ENCODE results near the gene RNU1-4.
"Not testable (repeated sequence)": the region's sequence is repeated elsewhere in the genome, so short reads cannot be mapped to it uniquely, and the experiment has no call there.

RNU1-4 gene

GRCh38 chr1:16784955-16785354, 44.6 kb downstream of the RNU1-4 start:
- no CpG with 5 or more reads among the region's 2 CpGs for WGBS (ENCODE audit: insufficient coverage, insufficient read length)
- not testable (repeated sequence) for H3K36me3 ChIP-seq (ENCODE audit: control insufficient read depth, insufficient read depth, low read length); H3K4me1 ChIP-seq (ENCODE audit: control insufficient read depth, insufficient read depth, low read length)

GRCh38 chr1:16786362-16786761, 46.0 kb downstream of the RNU1-4 start:
- not testable (repeated sequence) for DNase-seq (ENCODE audit: low read depth, low spot score); H3K4me1 ChIP-seq (ENCODE audit: control insufficient read depth, insufficient read depth, low read length); H3K27me3 ChIP-seq (ENCODE audit: control insufficient read depth, insufficient read depth, low read length); H3K4me3 ChIP-seq (ENCODE audit: low read length); H3K9me3 ChIP-seq (ENCODE audit: control insufficient read depth, insufficient read depth, low read length); H3K27ac ChIP-seq (ENCODE audit: low read length); H3K36me3 ChIP-seq (ENCODE audit: control insufficient read depth, insufficient read depth, low read length)
- WGBS (ENCODE audit: insufficient coverage, insufficient read length) = no CpG with 5 or more reads among the region's 4 CpGs

More at GRCh38 chr1:16784955-16785354, 44.6 kb downstream of the RNU1-4 start:
- not testable (repeated sequence) for H3K4me3 ChIP-seq (ENCODE audit: low read length); DNase-seq (ENCODE audit: low read depth, low spot score); H3K27me3 ChIP-seq (ENCODE audit: control insufficient read depth, insufficient read depth, low read length); H3K27ac ChIP-seq (ENCODE audit: low read length); H3K9me3 ChIP-seq (ENCODE audit: control insufficient read depth, insufficient read depth, low read length)

- not testable (repeated sequence) for H3K27ac ChIP-seq (ENCODE audit: low read length); H3K27me3 ChIP-seq (ENCODE audit: control insufficient read depth, insufficient read depth, low read length)
- WGBS (ENCODE audit: insufficient coverage, insufficient read length) = no CpG with 5 or more reads among the region's 3 CpGs
Observed at GRCh38 chr1:16787175-16787574, 46.9 kb downstream of the RNU1-4 start.

GRCh38 chr1:16787711-16788110, 47.4 kb downstream of the RNU1-4 start:
- WGBS (ENCODE audit: insufficient coverage, insufficient read length) = no CpG with 5 or more reads among the region's 5 CpGs
- H3K27me3 ChIP-seq (ENCODE audit: control insufficient read depth, insufficient read depth, low read length) = not testable (repeated sequence)

More at GRCh38 chr1:16787175-16787574, 46.9 kb downstream of the RNU1-4 start:
- not testable (repeated sequence) for H3K4me3 ChIP-seq (ENCODE audit: low read length); H3K4me1 ChIP-seq (ENCODE audit: control insufficient read depth, insufficient read depth, low read length); H3K9me3 ChIP-seq (ENCODE audit: control insufficient read depth, insufficient read depth, low read length); DNase-seq (ENCODE audit: low read depth, low spot score); H3K36me3 ChIP-seq (ENCODE audit: control insufficient read depth, insufficient read depth, low read length)

More at GRCh38 chr1:16787711-16788110, 47.4 kb downstream of the RNU1-4 start:
- not testable (repeated sequence) for H3K27ac ChIP-seq (ENCODE audit: low read length); H3K4me1 ChIP-seq (ENCODE audit: control insufficient read depth, insufficient read depth, low read length); H3K9me3 ChIP-seq (ENCODE audit: control insufficient read depth, insufficient read depth, low read length); DNase-seq (ENCODE audit: low read depth, low spot score); H3K36me3 ChIP-seq (ENCODE audit: control insufficient read depth, insufficient read depth, low read length); H3K4me3 ChIP-seq (ENCODE audit: low read length)
